ENCODE measurements around the gene MAPT.

DNA sequence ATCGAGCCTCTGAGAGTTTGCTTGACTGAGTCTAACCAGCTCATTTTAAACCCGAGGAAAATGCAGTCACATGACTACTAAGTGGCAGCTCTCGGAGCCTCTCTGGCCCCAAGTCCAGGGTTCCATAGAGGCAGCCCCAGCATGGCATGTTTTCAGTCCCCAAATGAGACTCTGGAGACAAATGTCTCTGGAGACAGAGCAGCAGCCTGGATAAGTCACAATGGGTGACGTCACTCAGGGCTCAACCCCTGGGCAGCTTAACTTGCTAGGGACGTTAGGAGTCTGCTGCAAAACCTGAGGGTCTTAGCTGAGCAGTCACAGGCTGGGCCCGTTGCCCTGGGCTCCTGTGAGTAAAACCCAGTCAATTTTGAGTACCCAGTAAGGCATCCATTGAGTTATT is 97.8 kb downstream of the MAPT start:
- TF ChIP-seq, protein P1, sequence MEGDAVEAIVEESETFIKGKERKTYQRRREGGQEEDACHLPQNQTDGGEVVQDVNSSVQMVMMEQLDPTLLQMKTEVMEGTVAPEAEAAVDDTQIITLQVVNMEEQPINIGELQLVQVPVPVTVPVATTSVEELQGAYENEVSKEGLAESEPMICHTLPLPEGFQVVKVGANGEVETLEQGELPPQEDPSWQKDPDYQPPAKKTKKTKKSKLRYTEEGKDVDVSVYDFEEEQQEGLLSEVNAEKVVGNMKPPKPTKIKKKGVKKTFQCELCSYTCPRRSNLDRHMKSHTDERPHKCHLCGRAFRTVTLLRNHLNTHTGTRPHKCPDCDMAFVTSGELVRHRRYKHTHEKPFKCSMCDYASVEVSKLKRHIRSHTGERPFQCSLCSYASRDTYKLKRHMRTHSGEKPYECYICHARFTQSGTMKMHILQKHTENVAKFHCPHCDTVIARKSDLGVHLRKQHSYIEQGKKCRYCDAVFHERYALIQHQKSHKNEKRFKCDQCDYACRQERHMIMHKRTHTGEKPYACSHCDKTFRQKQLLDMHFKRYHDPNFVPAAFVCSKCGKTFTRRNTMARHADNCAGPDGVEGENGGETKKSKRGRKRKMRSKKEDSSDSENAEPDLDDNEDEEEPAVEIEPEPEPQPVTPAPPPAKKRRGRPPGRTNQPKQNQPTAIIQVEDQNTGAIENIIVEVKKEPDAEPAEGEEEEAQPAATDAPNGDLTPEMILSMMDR (conservative IDR thresholded peaks at IDR 0.05): no peak
- TF ChIP-seq ZFX (IDR thresholded peaks at IDR 0.05): no peak
